ENCODE measurements around the gene USP40.

DNA sequence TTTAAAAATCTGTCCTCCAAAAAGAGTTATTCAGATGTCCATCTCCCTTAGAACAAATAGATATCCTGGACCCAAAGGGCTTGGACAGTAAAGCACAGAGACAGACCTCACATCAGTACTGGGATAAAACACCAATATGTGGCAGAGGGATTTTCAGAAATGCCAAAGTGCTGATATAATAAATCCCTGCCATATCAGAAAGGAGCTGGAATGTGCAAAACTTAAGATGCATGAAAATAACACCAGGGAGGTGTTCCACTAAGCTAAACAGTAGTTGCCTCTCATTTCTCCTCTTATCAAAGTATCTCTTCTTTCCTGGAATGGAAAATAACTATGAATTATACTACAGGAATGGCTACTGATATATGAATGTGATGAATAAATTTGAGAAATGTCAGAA is 13.2 kb downstream of the USP40 start:
- TF ChIP-seq, protein P1, sequence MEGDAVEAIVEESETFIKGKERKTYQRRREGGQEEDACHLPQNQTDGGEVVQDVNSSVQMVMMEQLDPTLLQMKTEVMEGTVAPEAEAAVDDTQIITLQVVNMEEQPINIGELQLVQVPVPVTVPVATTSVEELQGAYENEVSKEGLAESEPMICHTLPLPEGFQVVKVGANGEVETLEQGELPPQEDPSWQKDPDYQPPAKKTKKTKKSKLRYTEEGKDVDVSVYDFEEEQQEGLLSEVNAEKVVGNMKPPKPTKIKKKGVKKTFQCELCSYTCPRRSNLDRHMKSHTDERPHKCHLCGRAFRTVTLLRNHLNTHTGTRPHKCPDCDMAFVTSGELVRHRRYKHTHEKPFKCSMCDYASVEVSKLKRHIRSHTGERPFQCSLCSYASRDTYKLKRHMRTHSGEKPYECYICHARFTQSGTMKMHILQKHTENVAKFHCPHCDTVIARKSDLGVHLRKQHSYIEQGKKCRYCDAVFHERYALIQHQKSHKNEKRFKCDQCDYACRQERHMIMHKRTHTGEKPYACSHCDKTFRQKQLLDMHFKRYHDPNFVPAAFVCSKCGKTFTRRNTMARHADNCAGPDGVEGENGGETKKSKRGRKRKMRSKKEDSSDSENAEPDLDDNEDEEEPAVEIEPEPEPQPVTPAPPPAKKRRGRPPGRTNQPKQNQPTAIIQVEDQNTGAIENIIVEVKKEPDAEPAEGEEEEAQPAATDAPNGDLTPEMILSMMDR (IDR thresholded peaks at IDR 0.05), result no peak
- no peak for TF ChIP-seq POLR2A (IDR thresholded peaks at IDR 0.05)

Measured in thyroid gland (tissue), 4 donors.